GM12801 (cell line): Measurements from ENCODE around the gene KRT40.
"Not testable (repeated sequence)": the region's sequence is repeated elsewhere in the genome, so short reads cannot be mapped to it uniquely, and the experiment has no call there.

Experiments
- CTCF ChIP-seq: IDR thresholded peaks from one replicate; pipeline ENCODE4 v1.5.1; 2011; ENCODE audit warnings: control low read depth; ENCODE audit not compliant: insufficient read length; ENCODE audit errors: extremely low read depth

Gene KRT40

GRCh38 chr17:41009301-41009760 is 25.2 kb upstream of the KRT40 start:
- TF ChIP-seq CTCF: no peak

GRCh38 chr17:41008811-41009210 is 24.7 kb upstream of the KRT40 start, which contains the start of gene KRTAP3-1:
Gene KRTAP3-1, minus strand, starts transcription at chr17:41009128. Its CDS starts 54 bp downstream, at chr17:41009074.
- no peak for TF ChIP-seq CTCF

GRCh38 chr17:41004397-41004796 is 20.3 kb upstream of the KRT40 start:
- no peak for TF ChIP-seq CTCF

DNA sequence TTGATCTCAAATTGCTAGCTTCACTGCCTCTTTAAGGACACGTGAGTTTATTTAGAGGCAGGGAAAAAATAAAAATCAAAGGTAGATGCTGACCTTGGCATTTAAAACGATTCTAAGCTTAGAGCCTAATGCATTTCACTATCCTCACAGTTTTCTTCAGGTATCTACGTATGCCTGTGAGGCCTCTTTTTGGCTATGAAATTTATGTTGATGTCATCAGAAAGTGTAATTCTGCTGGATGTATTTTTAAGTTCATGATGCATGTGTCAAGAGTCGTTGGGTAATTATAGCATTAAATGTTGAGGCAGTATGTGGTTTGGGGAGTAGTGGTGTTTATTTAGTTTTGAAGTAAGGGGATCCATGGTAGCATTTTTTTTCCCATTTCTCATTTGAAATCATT is 19.8 kb upstream of the KRT40 start:
- no peak for TF ChIP-seq CTCF

GRCh38 chr17:41002814-41003213 is 18.7 kb upstream of the KRT40 start:
- TF ChIP-seq CTCF: no peak

DNA sequence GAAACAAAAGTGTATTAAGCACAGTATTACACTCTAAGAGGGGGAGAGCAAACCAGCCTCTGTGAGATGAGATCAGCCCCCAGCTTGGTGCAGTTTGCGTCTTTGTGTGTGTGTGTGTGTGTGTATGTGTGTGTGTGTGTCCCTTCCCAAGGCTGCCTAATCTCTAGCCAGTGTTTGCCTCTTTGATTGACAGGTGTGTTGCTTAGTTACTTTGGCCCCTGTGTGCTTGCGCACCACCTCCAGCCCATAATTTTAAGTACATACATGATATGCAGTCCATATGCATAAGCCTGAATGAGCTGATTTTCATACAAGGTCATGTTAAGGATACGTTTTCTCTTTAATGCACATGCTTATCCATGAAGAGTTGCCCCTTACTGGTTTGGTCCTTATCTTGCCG is 17.7 kb upstream of the KRT40 start:
- no peak for TF ChIP-seq CTCF

DNA sequence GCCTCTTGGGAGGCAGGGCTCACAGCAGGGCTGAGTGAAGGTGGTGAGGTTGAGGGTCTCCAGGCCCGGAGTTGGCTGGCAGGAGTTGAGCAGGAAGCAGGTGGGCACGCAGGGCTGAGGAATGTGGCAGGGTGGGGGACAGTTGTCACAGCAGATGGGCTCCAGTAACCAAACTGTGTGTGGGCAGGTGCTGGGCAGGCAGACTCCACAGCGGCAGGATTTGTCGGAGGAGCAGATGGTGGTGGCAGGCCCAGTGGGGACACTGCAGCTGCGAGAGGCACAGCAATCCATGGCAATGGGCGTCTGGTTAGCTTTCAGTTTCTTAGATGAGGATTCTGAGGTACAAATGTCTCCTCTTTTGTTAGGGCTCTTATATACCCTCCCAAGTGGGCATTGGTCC is 15.4 kb upstream of the KRT40 start, which contains the start of gene KRTAP3-2:
Gene KRTAP3-2 (minus strand): TSS at position 344 of the 400 bp plus-strand sequence. CDS start 53 bp downstream, at position 291.
- not testable (repeated sequence) for TF ChIP-seq CTCF
